Peyer's patch (tissue), 4 donors: ENCODE data around the gene NPHP1.

Source experiments
- POLR2A ChIP-seq, 2 donors: fragments of 450-650 bp; IDR thresholded peaks; one replicate each; pipeline ENCODE4 v1.5.1; 2017; ENCODE audit warnings: antibody characterized with exemption in 2 of 2, mild to moderate bottlenecking in 2 of 2, moderate library complexity in 2 of 2
- TF ChIP-seq, protein P1 (sequence below), 6 experiments: fragments of 450-650 bp in 4 of 6; fragments of 200-600 bp in 2 of 6; sonication (generic) in 1 of 6; IDR thresholded peaks; one replicate each; pipeline ENCODE4 v1.5.1; 2017 to 2019; ENCODE audit warnings: antibody characterized with exemption in 6 of 6, mild to moderate bottlenecking in 3 of 6, moderate library complexity in 1 of 6

- TF ChIP-seq, protein P1, sequence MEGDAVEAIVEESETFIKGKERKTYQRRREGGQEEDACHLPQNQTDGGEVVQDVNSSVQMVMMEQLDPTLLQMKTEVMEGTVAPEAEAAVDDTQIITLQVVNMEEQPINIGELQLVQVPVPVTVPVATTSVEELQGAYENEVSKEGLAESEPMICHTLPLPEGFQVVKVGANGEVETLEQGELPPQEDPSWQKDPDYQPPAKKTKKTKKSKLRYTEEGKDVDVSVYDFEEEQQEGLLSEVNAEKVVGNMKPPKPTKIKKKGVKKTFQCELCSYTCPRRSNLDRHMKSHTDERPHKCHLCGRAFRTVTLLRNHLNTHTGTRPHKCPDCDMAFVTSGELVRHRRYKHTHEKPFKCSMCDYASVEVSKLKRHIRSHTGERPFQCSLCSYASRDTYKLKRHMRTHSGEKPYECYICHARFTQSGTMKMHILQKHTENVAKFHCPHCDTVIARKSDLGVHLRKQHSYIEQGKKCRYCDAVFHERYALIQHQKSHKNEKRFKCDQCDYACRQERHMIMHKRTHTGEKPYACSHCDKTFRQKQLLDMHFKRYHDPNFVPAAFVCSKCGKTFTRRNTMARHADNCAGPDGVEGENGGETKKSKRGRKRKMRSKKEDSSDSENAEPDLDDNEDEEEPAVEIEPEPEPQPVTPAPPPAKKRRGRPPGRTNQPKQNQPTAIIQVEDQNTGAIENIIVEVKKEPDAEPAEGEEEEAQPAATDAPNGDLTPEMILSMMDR (IDR thresholded peaks at IDR 0.05) = no peak
- no peak for TF ChIP-seq POLR2A (IDR thresholded peaks at IDR 0.05)
Measured at GRCh38 chr2:110100480-110100879, 104.3 kb downstream of the NPHP1 start.
